Measurements from ENCODE around the gene OSBPL3. TPM values are rescaled to one million over a fixed set of nuclear protein-coding genes. Genes with fewer than 3 reads are reported as not detected.

Gene OSBPL3
- total RNA-seq, 1 experiment from 2014 or later, result 8.6 TPM

- Histone ChIP-seq H2BK15ac (ENCODE audit: low read depth, low read length) (no peak overlapping the region), H3K4me2 (ENCODE audit: insufficient read depth, insufficient read length, low read length) (peak overlapping the region; percentile 58), H2AK5ac (ENCODE audit: insufficient read length, low read length) (no peak overlapping the region), H3K18ac (ENCODE audit: insufficient read length, low read depth, low read length) (no peak overlapping the region), H4K20me1 (ENCODE audit: control insufficient read depth, insufficient read depth, insufficient read length) (no peaks in the 10 kb centered on the region), H2AFZ (ENCODE audit: low read length) (no peak overlapping the region), H3K9ac (ENCODE audit: extremely low read depth, insufficient read length, low read length) (no peak overlapping the region), H2BK120ac (ENCODE audit: low read depth, low read length, poor library complexity, severe bottlenecking) (no peak overlapping the region), H3K27ac (ENCODE audit: insufficient read length, low read depth, low read length) (no peak overlapping the region), H3K27me3 (ENCODE audit: insufficient read depth, low read length) (no peaks in the 10 kb centered on the region), H4K8ac (replicated peaks; ENCODE audit: insufficient read length, low read depth, low read length) (no peak overlapping the region), H3K4me1 (ENCODE audit: insufficient read depth, low read length) (peaks cover 19% of the 10 kb centered on the region), H3T11ph (ENCODE audit: low read length) (no peak overlapping the region), H3K79me2 (ENCODE audit: insufficient read depth, low read length) (no peaks in the 10 kb centered on the region), H3K14ac (ENCODE audit: insufficient read depth, low read length) (peak overlapping the region; percentile 5; the same call in 1 of the 2 replicates), H3K56ac (ENCODE audit: insufficient read length, low read depth, low read length) (no peak overlapping the region), H3K9me3 (ENCODE audit: control insufficient read depth, low read depth, low read length) (no peaks in the 10 kb centered on the region), H3K79me1 (ENCODE audit: insufficient read depth, low read depth, low read length, poor library complexity, severe bottlenecking) (no peaks in the 10 kb centered on the region), H4K5ac (ENCODE audit: insufficient read length, low read depth, low read length) (no peak overlapping the region), H4K91ac (ENCODE audit: insufficient read length, low read depth, low read length) (no peak overlapping the region), H3K4ac (ENCODE audit: low read depth, low read length) (no peak overlapping the region), H2BK5ac (ENCODE audit: insufficient read length, low read length) (no peak overlapping the region), H2BK12ac (ENCODE audit: insufficient read length, low read depth, low read length) (no peak overlapping the region), H2BK20ac (ENCODE audit: low read depth, low read length, poor library complexity, severe bottlenecking) (no peak overlapping the region), H3K23ac (ENCODE audit: insufficient read length, low read depth, low read length) (no peak overlapping the region), H3K23me2 (ENCODE audit: insufficient read length, low read depth, low read length, poor library complexity, severe bottlenecking) (no peaks in the 10 kb centered on the region)
- Mint-ChIP-seq H3K9me3 (no peaks in the 10 kb centered on the region), H3K27ac (no peak overlapping the region; a peak in 2 of 7 replicates), H3K4me1 (peaks cover 44 to 47% of the 10 kb centered on the region in 2 experiments), H3K4me3 (peak overlapping the region in 1 of 2 experiments; percentile 25; a peak in 1 of 5 replicates), H3K27me3 (ENCODE audit: low read depth) (no peaks in the 10 kb centered on the region), H3K36me3 (ENCODE audit: insufficient read depth in 1 of 3, low read depth in 3 of 3) (peaks cover 0 to 2% (median 2%) of the 10 kb centered on the region in 3 experiments; a peak in 1 of 7 replicates)
- TF ChIP-seq CTCF (conservative IDR thresholded peaks at IDR 0.05), result no peak
- WGBS (ENCODE audit: extremely low coverage, insufficient read length, low lambda C conversion rate), result no CpG with 5 or more reads among the region's 4 CpGs
- DNase-seq, result no peak
Measured at GRCh38 chr7:24877790-24878311, 102.1 kb downstream of the OSBPL3 start.

All from H9 (cell line).